ENCODE results near the gene MAP2K3. TPM values are rescaled to one million over a fixed set of nuclear protein-coding genes. Genes with fewer than 3 reads are reported as not detected.
A peak's percentile ranks its signal among the peaks of the same experiment; 100 is the strongest.
"Not testable (repeated sequence)": the region's sequence is repeated elsewhere in the genome, so short reads cannot be mapped to it uniquely, and the experiment has no call there.

The MAP2K3 gene
- total and polyA plus RNA-seq, 2 of the 8 experiments (the other 6 are each of a cell fraction or from before 2014, with no cell fraction given) = 16.9 to 33.5 TPM

DNA sequence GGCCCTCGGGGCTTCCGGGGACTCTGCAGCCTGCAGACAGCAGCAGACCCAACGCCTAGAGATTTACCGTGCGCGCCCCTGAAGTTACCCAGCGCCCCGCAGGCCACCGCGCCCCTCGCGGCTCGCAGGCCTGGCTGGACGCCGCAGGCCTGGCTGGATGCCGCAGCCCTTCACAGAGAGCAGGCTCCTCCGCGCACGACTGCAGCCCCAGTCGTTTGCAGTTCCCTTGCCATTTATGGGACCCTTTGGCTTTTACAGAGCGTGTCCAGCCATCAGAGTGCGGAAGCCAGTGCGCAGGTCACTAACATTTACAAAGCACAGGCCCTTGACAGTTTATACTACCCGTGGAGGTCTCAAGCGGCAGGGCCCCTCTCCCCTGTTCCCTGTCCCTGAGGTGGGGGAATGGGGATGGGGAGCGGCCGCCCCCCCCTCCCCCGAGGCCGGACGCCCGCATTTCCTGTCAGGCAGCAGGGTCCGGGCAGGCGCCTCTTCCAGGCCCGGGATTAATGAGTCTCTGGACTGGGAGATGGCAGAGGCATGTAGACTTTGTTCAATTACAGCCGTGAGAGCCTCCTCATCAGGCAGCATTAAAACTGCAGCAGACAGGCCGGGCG is 32.5 kb downstream of the MAP2K3 start:
- H3K14ac ChIP-seq (ENCODE audit: insufficient read length); H3K79me2 ChIP-seq (ENCODE audit: control insufficient read depth in 1 of 2, insufficient read depth in 2 of 2, low read length in 2 of 2); H3K9ac ChIP-seq (replicated peaks in 1 of 4; ENCODE audit: extremely low read depth in 1 of 4, low read depth in 3 of 4, low read length in 3 of 4); H3K36me3 ChIP-seq (ENCODE audit: control insufficient read depth in 2 of 4, insufficient read depth in 4 of 4, low read length in 3 of 4); H4K20me1 ChIP-seq (replicated peaks in 1 of 2; ENCODE audit: control insufficient read depth in 1 of 2, insufficient read depth in 2 of 2, low read length in 2 of 2); H3K4ac ChIP-seq (replicated peaks; ENCODE audit: insufficient read length, low read depth, low read length); H3K4me1 ChIP-seq (replicated peaks in 1 of 4; ENCODE audit: control insufficient read depth in 3 of 4, insufficient read depth in 4 of 4, low read length in 3 of 4); H2AK5ac ChIP-seq (ENCODE audit: low read depth, low read length); FAIRE-seq; H2BK120ac ChIP-seq (replicated peaks; ENCODE audit: low read depth, low read length); H3K56ac ChIP-seq (replicated peaks; ENCODE audit: insufficient read length, low read depth, low read length); H3K79me1 ChIP-seq (ENCODE audit: low read depth, low read length); H2BK15ac ChIP-seq (ENCODE audit: low read length); H3K23ac ChIP-seq (ENCODE audit: insufficient read length); H2AFZ ChIP-seq (ENCODE audit: low read length); H2BK12ac ChIP-seq (ENCODE audit: low read depth, low read length); CTCF ChIA-PET (ENCODE audit: partially characterized antibody); H2BK5ac ChIP-seq (ENCODE audit: low read depth, low read length); H4K5ac ChIP-seq (ENCODE audit: insufficient read length, low read depth, low read length); H3K27ac ChIP-seq (ENCODE audit: low read depth, low read length); H4K91ac ChIP-seq (replicated peaks; ENCODE audit: insufficient read length, low read length); H4K8ac ChIP-seq (ENCODE audit: extremely low read depth, insufficient read depth, low read length); H3K9me3 ChIP-seq (ENCODE audit: insufficient read depth in 2 of 2, low read depth in 1 of 2, low read length in 1 of 2); H3K23me2 ChIP-seq (ENCODE audit: low read depth, low read length); H2BK20ac ChIP-seq (ENCODE audit: low read length); H3K18ac ChIP-seq (ENCODE audit: extremely low read depth, low read length): not testable (repeated sequence)
- WGBS, 2 experiments (ENCODE audit: extremely low coverage in 1 of 2, insufficient coverage in 1 of 2, insufficient read length in 1 of 2, insufficient replicate concordance in 2 of 2, low coverage in 1 of 2, low lambda C conversion rate in 2 of 2, missing lambda C conversion rate in 1 of 2) = 16% methylated on average over 23 of the region's 37 CpGs; no CpG with 5 or more reads in 1 of the 2 experiments
- H3K4me3 ChIP-seq (ENCODE audit: extremely low read depth in 1 of 4, insufficient read depth in 2 of 4, low read depth in 3 of 4, low read length in 4 of 4) = peak overlapping the region in 2 of 4 experiments; percentile 10 to 47; a peak in 2 of 8 replicates
- DNase-seq (ENCODE audit: low read depth in 1 of 2, low spot score in 2 of 2) = peak in 1 of 2 experiments; percentile 63
- POLR2A ChIA-PET (ENCODE audit: partially characterized antibody) = interaction anchor here (1.1 kb wide), 1 partner anchor 60 kb away, joined by 3 read pairs; no protein-coding TSS in a partner anchor
- peak overlapping the region; percentile 53 to 65; a peak in 3 of 4 replicates for H3K4me2 ChIP-seq (ENCODE audit: insufficient read depth in 1 of 2, low read depth in 2 of 2, low read length in 2 of 2)
- H3K27me3 ChIP-seq (replicated peaks in 1 of 4; ENCODE audit: control insufficient read depth in 3 of 4, extremely low read depth in 1 of 4, insufficient read depth in 3 of 4, low read length in 3 of 4) = peaks cover 0 to 12% (median 5%) of the 10 kb centered on the region in 4 experiments; a peak in 3 of 7 replicates
